ENCODE measurements around the gene GAS2L3.
A peak's percentile ranks its signal among the peaks of the same experiment; 100 is the strongest.

GAS2L3 gene

GRCh38 chr12:100533376-100533775 is 40.1 kb upstream of the GAS2L3 start:
- no peak for DNase-seq (ENCODE audit: low spot score)
- ATAC-seq (ENCODE audit: low read depth): no peak
- Histone ChIP-seq H3K27ac (ENCODE audit: poor library complexity, severe bottlenecking) (no peak overlapping the region), H3K36me3 (ENCODE audit: low read depth) (no peaks in the 10 kb centered on the region), H3K9me3 (ENCODE audit: severe bottlenecking) (no peaks in the 10 kb centered on the region), H3K27me3 (ENCODE audit: insufficient read depth, poor library complexity, severe bottlenecking) (peaks cover 5% of the 10 kb centered on the region), H3K4me3 (ENCODE audit: severe bottlenecking) (no peak overlapping the region), H3K4me1 (ENCODE audit: insufficient read depth, poor library complexity, severe bottlenecking) (no peaks in the 10 kb centered on the region)
- TF ChIP-seq CTCF (IDR thresholded peaks at IDR 0.05; ENCODE audit: poor library complexity, severe bottlenecking): no peak

DNA sequence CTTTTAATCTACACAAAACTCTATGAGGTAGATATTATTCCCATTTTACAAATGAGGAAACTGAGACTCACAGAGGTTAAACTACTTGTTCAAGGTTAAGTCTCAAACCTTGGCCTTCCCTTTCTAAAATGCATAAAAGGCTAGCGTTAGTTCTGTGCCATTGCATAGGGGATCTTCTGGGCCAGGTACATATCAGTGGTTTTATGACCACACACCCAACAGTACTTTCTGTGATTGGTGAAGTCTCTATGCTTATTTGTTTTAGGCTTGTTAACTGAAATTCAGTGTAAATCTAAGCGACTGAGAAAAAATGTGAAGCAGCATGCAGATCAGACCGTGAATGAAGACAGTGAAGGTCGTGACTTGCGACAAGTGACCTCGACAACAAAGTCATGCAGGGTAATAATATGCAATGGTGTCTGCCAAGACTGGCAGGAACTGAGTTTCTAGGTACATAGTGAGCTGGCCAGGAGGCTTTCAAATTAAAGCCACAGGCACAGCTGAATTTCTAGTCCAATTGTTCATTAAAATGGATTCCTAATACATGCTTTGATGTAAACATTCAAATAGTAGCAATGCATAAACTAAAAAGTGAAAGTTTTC is 38.8 kb upstream of the GAS2L3 start:
- Histone ChIP-seq H3K27me3 (ENCODE audit: insufficient read depth, poor library complexity, severe bottlenecking) (peaks cover 5% of the 10 kb centered on the region), H3K36me3 (ENCODE audit: low read depth) (no peaks in the 10 kb centered on the region), H3K4me3 (ENCODE audit: severe bottlenecking) (no peak overlapping the region), H3K4me1 (ENCODE audit: insufficient read depth, poor library complexity, severe bottlenecking) (no peaks in the 10 kb centered on the region), H3K9me3 (ENCODE audit: severe bottlenecking) (no peaks in the 10 kb centered on the region), H3K27ac (ENCODE audit: poor library complexity, severe bottlenecking) (no peak overlapping the region)
- no peak for TF ChIP-seq CTCF (IDR thresholded peaks at IDR 0.05; ENCODE audit: poor library complexity, severe bottlenecking)
- no peak for DNase-seq (ENCODE audit: low spot score)
- no peak for ATAC-seq (ENCODE audit: low read depth)

DNA sequence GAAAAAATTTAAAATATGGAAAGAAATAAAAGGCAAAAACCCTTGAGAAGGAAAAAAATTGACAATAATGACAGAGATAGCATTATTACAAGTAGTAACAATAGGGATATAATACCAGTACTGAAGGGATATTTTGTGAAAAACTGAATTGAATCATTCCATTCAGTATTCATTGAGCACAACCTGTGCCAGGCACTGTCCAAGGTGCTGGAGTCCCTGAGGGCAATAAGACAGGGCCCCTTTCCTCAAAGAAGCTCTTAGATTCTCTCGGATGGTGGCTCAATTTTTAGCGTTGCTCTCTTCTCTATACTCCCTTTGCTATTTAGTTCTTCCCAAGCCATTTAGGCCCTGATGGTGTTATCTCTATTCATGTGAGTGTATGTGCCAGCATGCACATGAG is 34.3 kb upstream of the GAS2L3 start:
- DNase-seq (ENCODE audit: low spot score) (no peak), ATAC-seq (ENCODE audit: low read depth) (peak; percentile 56; the same call in 2 of the 3 replicates)
- Histone ChIP-seq H3K4me3 (ENCODE audit: severe bottlenecking) (no peak overlapping the region), H3K4me1 (ENCODE audit: insufficient read depth, poor library complexity, severe bottlenecking) (no peaks in the 10 kb centered on the region), H3K9me3 (ENCODE audit: severe bottlenecking) (no peaks in the 10 kb centered on the region), H3K27me3 (ENCODE audit: insufficient read depth, poor library complexity, severe bottlenecking) (no peaks in the 10 kb centered on the region), H3K27ac (ENCODE audit: poor library complexity, severe bottlenecking) (no peak overlapping the region), H3K36me3 (ENCODE audit: low read depth) (no peaks in the 10 kb centered on the region)
- TF ChIP-seq CTCF (IDR thresholded peaks at IDR 0.05; ENCODE audit: poor library complexity, severe bottlenecking): no peak

- H3K27me3 ChIP-seq (ENCODE audit: insufficient read depth, poor library complexity, severe bottlenecking): no peaks in the 10 kb centered on the region
- ATAC-seq (ENCODE audit: low read depth) (no peak), DNase-seq (ENCODE audit: low spot score) (no peak)
- no peak for TF ChIP-seq CTCF (IDR thresholded peaks at IDR 0.05; ENCODE audit: poor library complexity, severe bottlenecking)
- no peak overlapping the region for H3K27ac ChIP-seq (ENCODE audit: poor library complexity, severe bottlenecking)
- no peaks in the 10 kb centered on the region for H3K9me3 ChIP-seq (ENCODE audit: severe bottlenecking)
- H3K4me1 ChIP-seq (ENCODE audit: insufficient read depth, poor library complexity, severe bottlenecking): no peaks in the 10 kb centered on the region
- no peaks in the 10 kb centered on the region for H3K36me3 ChIP-seq (ENCODE audit: low read depth)
- no peak overlapping the region for H3K4me3 ChIP-seq (ENCODE audit: severe bottlenecking)
Measured at GRCh38 chr12:100544165-100544564, 29.3 kb upstream of the GAS2L3 start.

GRCh38 chr12:100545092-100545491 is 28.4 kb upstream of the GAS2L3 start:
- no peak overlapping the region for H3K4me3 ChIP-seq (ENCODE audit: severe bottlenecking)
- H3K9me3 ChIP-seq (ENCODE audit: severe bottlenecking): no peaks in the 10 kb centered on the region
- TF ChIP-seq CTCF (IDR thresholded peaks at IDR 0.05; ENCODE audit: poor library complexity, severe bottlenecking): no peak
- no peak for ATAC-seq (ENCODE audit: low read depth)
- H3K4me1 ChIP-seq (ENCODE audit: insufficient read depth, poor library complexity, severe bottlenecking): no peaks in the 10 kb centered on the region
- no peaks in the 10 kb centered on the region for H3K36me3 ChIP-seq (ENCODE audit: low read depth)
- DNase-seq (ENCODE audit: low spot score): no peak
- H3K27ac ChIP-seq (ENCODE audit: poor library complexity, severe bottlenecking): no peak overlapping the region
- no peaks in the 10 kb centered on the region for H3K27me3 ChIP-seq (ENCODE audit: insufficient read depth, poor library complexity, severe bottlenecking)

All from RWPE2 (cell line).